Panc1 (cell line): ENCODE results near the gene FUNDC1. TPM values are rescaled to one million over a fixed set of nuclear protein-coding genes. Genes with fewer than 3 reads are reported as not detected.
A peak's percentile ranks its signal among the peaks of the same experiment; 100 is the strongest.

Experiments
- ATAC-seq: fragments of 200-7000 bp; cut with Tn5 transposase; 2 replicates; pipeline ENCODE4 v1.9.1; 2020; ENCODE audit warnings: mild to moderate bottlenecking, moderate library complexity
- BruUV-seq: library from RNA; stranded (reverse); fragments of 400-500 nt; replicated peaks from 2 replicates; lab custom pipeline; 2021; lab: Mats Ljungman, UMichigan
- CTCF ChIA-PET: fragments of 300-600 bp; sonication (Branson Sonifier 250); formaldehyde crosslinking; loops from one replicate; lab custom pipeline; 2022; ENCODE audit warnings: antibody characterized with exemption; lab: Charles Lee
- POLR2A ChIA-PET: fragments of 300-600 bp; sonication (Branson Sonifier 250); formaldehyde crosslinking; loops from one replicate; lab custom pipeline; 2022; ENCODE audit warnings: antibody characterized with exemption; lab: Charles Lee
- DNase-seq: peaks from one replicate; pipeline ENCODE4 v3.0.0-alpha.2; 2010; ENCODE audit warnings: low read depth, low spot score
- H3K27ac ChIP-seq: 2 replicates; pipeline ENCODE4 v1.5.1; 2011; ENCODE audit warnings: mild to moderate bottlenecking, low read length, inconsistent platforms
- H3K27me3 ChIP-seq: fragments of 200-500 bp; sonication (Bioruptor generic); 2 replicates; pipeline ENCODE4 v1.6.0; 2014; ENCODE audit warnings: low read length, inconsistent platforms; ENCODE audit not compliant: control insufficient read depth, insufficient read depth
- H3K36me3 ChIP-seq: fragments of 200-500 bp; sonication (Bioruptor generic); 2 replicates; pipeline ENCODE4 v1.5.1; 2014; ENCODE audit warnings: inconsistent platforms, mild to moderate bottlenecking, low read length, moderate library complexity; ENCODE audit not compliant: control insufficient read depth, insufficient read depth
- H3K4me1 ChIP-seq: 2 replicates; pipeline ENCODE4 v1.5.1; 2011; ENCODE audit warnings: inconsistent platforms, mild to moderate bottlenecking, low read length, moderate library complexity; ENCODE audit not compliant: control insufficient read depth, insufficient read depth
- H3K4me3 ChIP-seq, 2 experiments: 2 replicates each; pipeline ENCODE4 v1.5.1; 2011 to 2012; ENCODE audit warnings: low read depth in 2 of 2, low read length in 2 of 2, mild to moderate bottlenecking in 2 of 2, inconsistent platforms in 1 of 2, moderate library complexity in 1 of 2
- H3K9me3 ChIP-seq: fragments of 200-500 bp; sonication (Bioruptor generic); 2 replicates; pipeline ENCODE4 v1.5.1; 2014; ENCODE audit warnings: low read depth, mild to moderate bottlenecking, inconsistent platforms, low read length, moderate library complexity; ENCODE audit not compliant: control insufficient read depth, insufficient read depth
- CTCF ChIP-seq: fragments of 450-650 bp; IDR thresholded peaks from 2 replicates; pipeline ENCODE4 v1.5.1; 2017; ENCODE audit warnings: mild to moderate bottlenecking
- POLR2AphosphoS5 ChIP-seq: IDR thresholded peaks from 2 replicates; pipeline ENCODE4 v1.6.1; 2012; ENCODE audit warnings: mild to moderate bottlenecking, low read depth, low read length, moderate library complexity
- REST ChIP-seq, 2 experiments: IDR thresholded peaks; 2 replicates each; pipeline ENCODE4 v1.6.1; 2011 to 2012; ENCODE audit warnings: low read depth in 2 of 2, control low read depth in 1 of 2, low read length in 1 of 2, mild to moderate bottlenecking in 1 of 2, moderate library complexity in 1 of 2; ENCODE audit not compliant: insufficient read depth in 1 of 2
- SIN3A ChIP-seq: IDR thresholded peaks from 2 replicates; pipeline ENCODE4 v1.6.1; 2012; ENCODE audit warnings: low read depth, mild to moderate bottlenecking, low read length, moderate library complexity, borderline replicate concordance; ENCODE audit not compliant: insufficient read depth
- TCF7L2 ChIP-seq: IDR thresholded peaks from 2 replicates; pipeline ENCODE4 v1.6.1; 2011; ENCODE audit warnings: mild to moderate bottlenecking, low read depth, low read length, inconsistent platforms
- in situ Hi-C: cut with HindIII; loops from 2 replicates; pipeline ENCODE4 v1.10.0; 2016; ENCODE audit warnings: low sequenced_read_pairs, low pct_unique_long_range_greater_than_20kb
- intact Hi-C: fragments of 100-400 bp; cut with micrococcal nuclease; formaldehyde crosslinking; loops from one replicate; pipeline ENCODE4 v1.10.0; 2022; ENCODE audit not compliant: unreplicated experiment
- total RNA-seq: library from RNA; stranded (reverse); gene quantifications from one replicate; pipeline ENCODE4 v1.2.1, GENCODE V29; 2021; ENCODE audit not compliant: unreplicated experiment

FUNDC1 gene
- total RNA-seq, 1 experiment from 2014 or later = 23.2 TPM

DNA sequence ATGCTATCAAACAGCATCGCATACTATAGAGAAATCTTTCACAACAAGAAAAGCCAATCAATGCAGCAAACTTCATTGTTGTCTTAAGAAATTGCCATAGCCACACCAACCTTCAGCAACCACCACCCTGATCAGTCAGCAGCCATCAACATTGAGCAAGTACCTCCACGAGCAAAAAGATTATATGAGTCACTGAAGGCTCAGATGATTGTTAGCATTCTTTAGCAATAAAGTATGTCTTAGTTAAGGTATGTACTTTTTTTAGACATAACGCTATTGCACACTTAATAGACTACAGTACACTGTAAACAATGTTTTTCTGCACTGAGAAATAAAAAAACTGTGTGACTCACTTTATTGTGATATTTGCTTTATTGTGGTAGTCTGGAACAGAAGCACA lies 37.8 kb upstream of the FUNDC1 start:
- no peak for TF ChIP-seq SIN3A
- intact Hi-C loops = no loop called here
- POLR2A ChIA-PET = no interaction called here
- Histone ChIP-seq H3K9me3 (no peaks in the 10 kb centered on the region), H3K36me3 (no peaks in the 10 kb centered on the region), H3K27ac (no peak overlapping the region), H3K4me3 (no peak overlapping the region), H3K4me1 (no peaks in the 10 kb centered on the region), H3K27me3 (no peaks in the 10 kb centered on the region)
- no peak for ATAC-seq
- in situ Hi-C loops = no loop called here
- no TSS peak for BruUV-seq
- CTCF ChIA-PET = interaction anchor here (0.6 kb wide), 1 partner anchor 218 kb away, joined by 10 read pairs; no protein-coding TSS in a partner anchor
- peak; percentile 45 for DNase-seq

DNA sequence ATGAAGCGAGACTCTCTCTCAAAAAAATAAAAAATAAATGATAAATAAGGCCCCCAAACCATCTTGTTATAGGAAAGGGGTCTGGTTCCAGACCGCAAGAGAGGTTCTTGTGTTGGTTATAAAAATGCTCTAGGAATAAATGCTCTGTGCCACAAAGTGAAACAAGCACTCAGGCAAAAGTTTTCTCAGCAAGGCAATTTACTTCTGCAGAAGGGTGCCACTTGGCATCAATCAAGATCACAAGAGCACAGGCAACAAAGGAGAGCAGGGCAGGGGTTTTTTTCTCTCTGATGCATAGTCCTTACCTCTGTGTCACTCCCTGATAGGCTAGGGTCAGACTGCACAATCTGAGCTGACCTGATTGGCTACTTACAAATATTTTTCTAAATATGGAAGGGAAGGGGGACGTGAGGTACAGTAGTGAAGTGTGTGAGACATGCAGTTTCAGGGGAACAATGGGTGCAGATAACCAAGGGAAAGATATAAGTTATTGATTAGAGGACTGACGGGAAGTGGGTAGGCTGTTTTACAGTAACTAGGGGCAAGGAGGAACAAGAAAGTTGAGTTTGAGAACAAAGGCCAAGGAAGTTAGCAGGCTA lies 29.8 kb upstream of the FUNDC1 start:
- no peak for TF ChIP-seq SIN3A
- DNase-seq (no peak), ATAC-seq (no peak)
- POLR2A ChIA-PET = no interaction called here
- Histone ChIP-seq H3K27ac (no peak overlapping the region), H3K4me1 (no peaks in the 10 kb centered on the region), H3K4me3 (no peak overlapping the region), H3K27me3 (no peaks in the 10 kb centered on the region), H3K36me3 (no peaks in the 10 kb centered on the region), H3K9me3 (no peaks in the 10 kb centered on the region)
- in situ Hi-C loops = no loop called here
- CTCF ChIA-PET = no interaction called here
- no TSS peak for BruUV-seq
- intact Hi-C loops = no loop called here

GRCh38 chrX:44570522-44570921 lies 27.9 kb upstream of the FUNDC1 start:
- intact Hi-C loops = no loop called here
- in situ Hi-C loops = no loop called here
- Histone ChIP-seq H3K9me3 (no peaks in the 10 kb centered on the region), H3K4me3 (no peak overlapping the region), H3K27ac (no peak overlapping the region), H3K27me3 (no peaks in the 10 kb centered on the region), H3K4me1 (no peaks in the 10 kb centered on the region), H3K36me3 (no peaks in the 10 kb centered on the region)
- TF ChIP-seq CTCF (no peak), TCF7L2 (no peak), POLR2AphosphoS5 (no peak), SIN3A (no peak), REST (IDR thresholded peaks at IDR 0.05; ENCODE audit: insufficient read depth in 1 of 2, low read depth in 2 of 2, low read length in 1 of 2) (no peak)
- CTCF ChIA-PET = no interaction called here
- no TSS peak for BruUV-seq
- POLR2A ChIA-PET = no interaction called here
- ATAC-seq (no peak), DNase-seq (no peak)
